Measurements from ENCODE around the gene PNPO. TPM values are rescaled to one million over a fixed set of nuclear protein-coding genes. Genes with fewer than 3 reads are reported as not detected.

The PNPO gene
- total RNA-seq, 1 donor from 2014 or later, result 9.1 TPM

GRCh38 chr17:47981462-47981861 is 40.1 kb downstream of the PNPO start:
- Histone ChIP-seq H3K27me3 (no peaks in the 10 kb centered on the region), H3K4me2 (no peak overlapping the region), H3K79me2 (ENCODE audit: low read depth) (no peaks in the 10 kb centered on the region), H3F3A (ENCODE audit: low read depth) (peaks cover 16% of the 10 kb centered on the region), H3K4me3 (no peak overlapping the region), H3K9me3 (ENCODE audit: low read depth) (no peaks in the 10 kb centered on the region), H3K36me3 (no peaks in the 10 kb centered on the region), H3K27ac (no peak overlapping the region), H3K9ac (no peak overlapping the region), H3K4me1 (peaks cover 16% of the 10 kb centered on the region), H4K20me1 (ENCODE audit: low read depth) (no peaks in the 10 kb centered on the region), H2AFZ (replicated peaks) (no peak overlapping the region)
- no peak for TF ChIP-seq CTCF (IDR thresholded peaks at IDR 0.05)
- no peak for TF ChIP-seq EZH2 (IDR thresholded peaks at IDR 0.05)
- no peak for TF ChIP-seq EZH2phosphoT487 (IDR thresholded peaks at IDR 0.05)
- DNase-seq (ENCODE audit: low spot score), result no peak
- no peaks in the 10 kb centered on the region for H3K9me3 Mint-ChIP-seq
- H3K27me3 Mint-ChIP-seq (ENCODE audit: insufficient read depth, low read depth), result peaks cover 8% of the 10 kb centered on the region
- H3K4me3 Mint-ChIP-seq, result no peak overlapping the region
- no peak overlapping the region for H3K27ac Mint-ChIP-seq
- peaks cover 46% of the 10 kb centered on the region for H3K4me1 Mint-ChIP-seq
- H3K36me3 Mint-ChIP-seq, result peaks cover 36% of the 10 kb centered on the region

GRCh38 chr17:47982091-47982617 is 40.8 kb downstream of the PNPO start:
- TF ChIP-seq EZH2phosphoT487 (IDR thresholded peaks at IDR 0.05) (no peak), CTCF (IDR thresholded peaks at IDR 0.05) (no peak), EZH2 (IDR thresholded peaks at IDR 0.05) (no peak)
- Histone ChIP-seq H3K4me2 (no peak overlapping the region), H3K4me1 (peaks cover 23% of the 10 kb centered on the region), H4K20me1 (ENCODE audit: low read depth) (no peaks in the 10 kb centered on the region), H3F3A (ENCODE audit: low read depth) (peaks cover 23% of the 10 kb centered on the region), H3K27ac (no peak overlapping the region), H3K36me3 (no peaks in the 10 kb centered on the region), H3K79me2 (ENCODE audit: low read depth) (no peaks in the 10 kb centered on the region), H2AFZ (replicated peaks) (no peak overlapping the region), H3K27me3 (no peaks in the 10 kb centered on the region), H3K9ac (no peak overlapping the region), H3K4me3 (no peak overlapping the region), H3K9me3 (ENCODE audit: low read depth) (no peaks in the 10 kb centered on the region)
- peaks cover 53% of the 10 kb centered on the region for H3K4me1 Mint-ChIP-seq
- H3K27ac Mint-ChIP-seq, result peak overlapping the region; percentile 84
- H3K36me3 Mint-ChIP-seq, result peaks cover 32% of the 10 kb centered on the region
- no peaks in the 10 kb centered on the region for H3K9me3 Mint-ChIP-seq
- no peak overlapping the region for H3K4me3 Mint-ChIP-seq
- no peak for DNase-seq (ENCODE audit: low spot score)
- H3K27me3 Mint-ChIP-seq (ENCODE audit: insufficient read depth, low read depth), result peaks cover 8% of the 10 kb centered on the region

GRCh38 chr17:47982645-47983390 is 41.4 kb downstream of the PNPO start:
- no peak for TF ChIP-seq CTCF (IDR thresholded peaks at IDR 0.05)
- TF ChIP-seq EZH2 (IDR thresholded peaks at IDR 0.05), result no peak
- Histone ChIP-seq H3F3A (ENCODE audit: low read depth) (peaks cover 30% of the 10 kb centered on the region), H3K4me1 (peaks cover 29% of the 10 kb centered on the region), H3K79me2 (ENCODE audit: low read depth) (no peaks in the 10 kb centered on the region), H3K9me3 (ENCODE audit: low read depth) (no peaks in the 10 kb centered on the region), H3K27ac (no peak overlapping the region), H3K4me3 (no peak overlapping the region), H3K9ac (no peak overlapping the region), H3K27me3 (no peaks in the 10 kb centered on the region), H2AFZ (replicated peaks) (no peak overlapping the region), H3K4me2 (no peak overlapping the region), H4K20me1 (ENCODE audit: low read depth) (no peaks in the 10 kb centered on the region), H3K36me3 (no peaks in the 10 kb centered on the region)
- H3K9me3 Mint-ChIP-seq, result no peaks in the 10 kb centered on the region
- no peak for DNase-seq (ENCODE audit: low spot score)
- H3K36me3 Mint-ChIP-seq, result peaks cover 29% of the 10 kb centered on the region
- no peak overlapping the region for H3K4me3 Mint-ChIP-seq
- H3K27ac Mint-ChIP-seq, result peak overlapping the region; percentile 84
- peaks cover 60% of the 10 kb centered on the region for H3K4me1 Mint-ChIP-seq
- peaks cover 8% of the 10 kb centered on the region for H3K27me3 Mint-ChIP-seq (ENCODE audit: insufficient read depth, low read depth)
